Neuronal stem cell (in vitro differentiated cells): ENCODE results near the gene SERTAD2.

Experiments
- DNase-seq: peaks from one replicate; pipeline ENCODE4 v3.0.0-alpha.2; 2013; ENCODE audit warnings: low spot score
- H2AFZ ChIP-seq: one replicate; pipeline ENCODE4 v1.6.1; 2013; ENCODE audit warnings: mild to moderate bottlenecking, low read length, inconsistent platforms
- H2AK5ac ChIP-seq: 2 replicates; pipeline ENCODE4 v1.6.1; 2013; ENCODE audit warnings: low read depth, mild to moderate bottlenecking, inconsistent platforms, low read length, moderate library complexity, mixed read lengths
- H2BK120ac ChIP-seq: 2 replicates; pipeline ENCODE4 v1.6.1; 2013; ENCODE audit warnings: low read depth, mild to moderate bottlenecking, inconsistent platforms, low read length, moderate library complexity, mixed read lengths
- H2BK12ac ChIP-seq: one replicate; pipeline ENCODE4 v1.6.1; 2013; ENCODE audit warnings: low read length, inconsistent platforms
- H2BK15ac ChIP-seq: 2 replicates; pipeline ENCODE4 v1.6.1; 2013; ENCODE audit warnings: mild to moderate bottlenecking, low read length, inconsistent platforms, mixed read lengths
- H2BK5ac ChIP-seq: one replicate; pipeline ENCODE4 v1.6.1; 2013; ENCODE audit warnings: inconsistent platforms, mild to moderate bottlenecking, low read length, moderate library complexity
- H3K14ac ChIP-seq: one replicate; pipeline ENCODE4 v1.6.1; 2013; ENCODE audit warnings: low read length, inconsistent platforms
- H3K18ac ChIP-seq: 2 replicates; pipeline ENCODE4 v1.6.1; 2013; ENCODE audit warnings: low read length, inconsistent platforms
- H3K23ac ChIP-seq: 2 replicates; pipeline ENCODE4 v1.6.1; 2013; ENCODE audit warnings: low read depth, mild to moderate bottlenecking, mixed read lengths, low read length, inconsistent platforms; ENCODE audit not compliant: poor library complexity
- H3K27ac ChIP-seq: replicated peaks from 3 replicates; pipeline ENCODE4 v1.5.1; 2013; ENCODE audit warnings: low read length, inconsistent platforms
- H3K27me3 ChIP-seq, 3 experiments: 2 replicates each; pipeline ENCODE4 v1.6.1; 2013; ENCODE audit warnings: low read length in 3 of 3, mild to moderate bottlenecking in 2 of 3, inconsistent platforms in 1 of 3, low read depth in 1 of 3, mixed read lengths in 1 of 3, moderate library complexity in 1 of 3; ENCODE audit not compliant: control insufficient read depth in 3 of 3, insufficient read depth in 3 of 3
- H3K36me3 ChIP-seq, 2 donors: replicated peaks in 1 of 2; 2 replicates each; pipeline ENCODE4 v1.6.1; 2013; ENCODE audit warnings: low read length in 2 of 2; ENCODE audit not compliant: control insufficient read depth in 2 of 2, insufficient read depth in 2 of 2
- H3K4ac ChIP-seq: 2 replicates; pipeline ENCODE4 v1.6.1; 2013; ENCODE audit warnings: inconsistent platforms, mild to moderate bottlenecking, low read length, moderate library complexity
- H3K4me1 ChIP-seq, 2 donors: 1 replicate in 1 of 2; 2 replicates in 1 of 2; pipeline ENCODE4 v1.6.1; 2013; ENCODE audit warnings: low read length in 2 of 2, low read depth in 1 of 2; ENCODE audit not compliant: control insufficient read depth in 2 of 2, insufficient read depth in 1 of 2
- H3K4me2 ChIP-seq: one replicate; pipeline ENCODE4 v1.6.1; 2013; ENCODE audit warnings: mild to moderate bottlenecking, low read length, inconsistent platforms; ENCODE audit not compliant: insufficient read depth, poor library complexity, severe bottlenecking
- H3K4me3 ChIP-seq, 2 donors: 2 replicates each; pipeline ENCODE4 v1.5.1; 2013; ENCODE audit warnings: low read length in 2 of 2, mild to moderate bottlenecking in 2 of 2, inconsistent platforms in 1 of 2, moderate library complexity in 1 of 2
- H3K79me1 ChIP-seq: one replicate; pipeline ENCODE4 v1.6.1; 2013; ENCODE audit warnings: low read depth, mild to moderate bottlenecking, inconsistent platforms, low read length, moderate library complexity
- H3K9ac ChIP-seq: one replicate; pipeline ENCODE4 v1.6.1; 2013; ENCODE audit warnings: mild to moderate bottlenecking, low read depth, low read length, inconsistent platforms; ENCODE audit not compliant: poor library complexity
- H3K9me3 ChIP-seq, 2 donors: replicated peaks in 1 of 2; 2 replicates each; pipeline versions ENCODE3 to v1.6.1; 2013; ENCODE audit warnings: low read length in 2 of 2, mild to moderate bottlenecking in 2 of 2, inconsistent platforms in 1 of 2, low read depth in 1 of 2, mixed read lengths in 1 of 2, moderate library complexity in 1 of 2; ENCODE audit not compliant: control insufficient read depth in 2 of 2, insufficient read depth in 1 of 2
- H4K8ac ChIP-seq: one replicate; pipeline ENCODE4 v1.6.1; 2013; ENCODE audit warnings: low read depth, mild to moderate bottlenecking, inconsistent platforms, low read length, moderate library complexity
- H4K91ac ChIP-seq: one replicate; pipeline ENCODE4 v1.6.1; 2013; ENCODE audit warnings: low read length, low read depth, mild to moderate bottlenecking, inconsistent platforms; ENCODE audit not compliant: poor library complexity
- whole genome bisulfite sequencing, 2 donors: extraction: QIAGEN DNeasy Blood & Tissue Kit; methylation state at CpG; one replicate each; pipeline ENCODE4 v1.1.7; 2013; ENCODE audit warnings: missing lambda C conversion rate in 2 of 2, mixed read lengths in 1 of 2; ENCODE audit not compliant: insufficient read length in 2 of 2, insufficient replicate concordance in 1 of 2; ENCODE audit errors: extremely low coverage in 2 of 2; 5-methylcytosine and 5-hydroxymethylcytosine counted together

SERTAD2 gene

DNA sequence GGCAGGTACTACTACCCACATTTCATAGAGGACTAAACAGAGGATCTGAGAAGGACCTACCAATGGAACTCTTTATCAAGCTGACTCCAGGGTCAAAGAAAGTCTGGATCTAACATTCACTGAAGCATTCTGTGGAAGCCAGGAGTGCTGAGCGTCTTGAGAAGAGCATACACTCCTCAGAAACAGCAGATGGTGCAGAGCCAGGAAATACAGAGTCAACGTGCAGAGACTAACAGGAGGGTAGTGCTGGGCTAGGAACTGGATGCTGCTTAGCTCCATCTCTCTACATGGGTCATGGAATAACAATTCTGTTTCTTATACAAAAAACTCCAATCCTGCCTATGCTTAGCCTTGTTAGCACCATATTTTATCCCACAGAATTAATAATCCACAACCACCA, 5.5 kb upstream of the SERTAD2 start:
- Histone ChIP-seq H4K8ac (no peak overlapping the region), H2AFZ (no peak overlapping the region), H3K23ac (no peak overlapping the region), H3K4me1 (peaks cover 0 to 8% of the 10 kb centered on the region in 2 donors), H2BK5ac (no peak overlapping the region), H2AK5ac (no peak overlapping the region), H3K4me2 (no peak overlapping the region), H3K4ac (no peak overlapping the region), H3K79me1 (no peaks in the 10 kb centered on the region), H3K36me3 (no peaks in the 10 kb centered on the region), H3K18ac (no peak overlapping the region), H2BK12ac (no peak overlapping the region), H4K91ac (no peak overlapping the region), H3K9me3 (no peaks in the 10 kb centered on the region), H3K14ac (no peak overlapping the region), H2BK15ac (no peak overlapping the region), H2BK120ac (no peak overlapping the region), H3K27me3 (no peaks in the 10 kb centered on the region), H3K9ac (no peak overlapping the region), H3K4me3 (no peak overlapping the region), H3K27ac (no peak overlapping the region)
- no peak for DNase-seq
- WGBS, 2 donors = no CpG with 5 or more reads among the region's 2 CpGs

DNA sequence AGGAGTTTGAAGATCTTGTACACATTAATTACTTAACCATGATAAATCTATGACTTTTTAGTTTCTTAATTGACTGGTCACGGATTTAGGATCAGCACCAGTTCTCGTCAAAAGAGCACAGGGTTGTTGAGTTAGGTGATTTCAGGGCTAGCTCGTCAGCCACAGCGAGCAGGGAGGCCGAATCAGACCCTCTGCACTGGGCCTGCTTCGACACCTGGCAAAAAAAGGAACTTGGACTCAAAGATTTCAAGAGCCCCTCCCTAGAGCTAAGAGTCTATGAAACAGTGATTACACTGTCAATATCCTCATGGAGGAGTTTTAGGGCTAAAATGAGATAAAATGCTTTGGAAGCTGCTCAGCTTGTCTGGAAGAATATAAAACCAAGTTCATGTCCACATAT, 4.6 kb upstream of the SERTAD2 start:
- Histone ChIP-seq H2BK12ac (no peak overlapping the region), H3K27me3 (no peaks in the 10 kb centered on the region), H3K9me3 (no peaks in the 10 kb centered on the region), H4K8ac (no peak overlapping the region), H4K91ac (no peak overlapping the region), H3K27ac (no peak overlapping the region), H3K4ac (no peak overlapping the region), H2BK120ac (no peak overlapping the region), H3K4me2 (no peak overlapping the region), H2AK5ac (no peak overlapping the region), H3K4me3 (no peak overlapping the region), H3K23ac (no peak overlapping the region), H3K9ac (no peak overlapping the region), H3K18ac (no peak overlapping the region), H2BK15ac (no peak overlapping the region), H3K14ac (no peak overlapping the region), H2BK5ac (no peak overlapping the region), H3K36me3 (no peaks in the 10 kb centered on the region), H3K79me1 (no peaks in the 10 kb centered on the region), H3K4me1 (peaks cover 0 to 8% of the 10 kb centered on the region in 2 donors), H2AFZ (no peak overlapping the region)
- DNase-seq = no peak
- no CpG with 5 or more reads among the region's 6 CpGs for WGBS, 2 donors

DNA sequence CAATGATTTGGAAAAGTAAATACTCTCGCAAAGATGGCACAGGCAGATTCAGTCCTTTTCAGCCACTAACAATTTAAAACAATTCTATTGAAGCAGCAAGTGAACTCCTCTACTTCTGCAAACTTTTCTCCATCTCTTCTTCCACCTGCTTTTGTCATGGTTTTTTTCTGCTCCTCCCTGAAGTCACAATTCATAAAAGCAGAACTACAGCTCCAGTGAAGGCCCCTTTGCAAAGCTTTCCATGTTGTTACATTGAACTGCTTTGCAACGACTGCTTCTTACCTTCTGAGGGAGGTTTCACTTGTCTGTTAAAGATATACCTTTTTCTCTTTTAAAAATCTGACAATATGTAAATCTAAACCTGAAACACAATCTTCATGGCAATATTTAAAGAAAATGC, 3.7 kb upstream of the SERTAD2 start:
- Histone ChIP-seq H3K27ac (no peak overlapping the region), H2AK5ac (no peak overlapping the region), H3K4me2 (no peak overlapping the region), H3K18ac (no peak overlapping the region), H3K27me3 (no peaks in the 10 kb centered on the region), H3K79me1 (no peaks in the 10 kb centered on the region), H2BK120ac (no peak overlapping the region), H3K4ac (no peak overlapping the region), H4K8ac (no peak overlapping the region), H2BK5ac (no peak overlapping the region), H2AFZ (no peak overlapping the region), H4K91ac (no peak overlapping the region), H3K4me1 (peaks cover 0 to 8% of the 10 kb centered on the region in 2 donors), H3K14ac (no peak overlapping the region), H3K9ac (no peak overlapping the region), H3K9me3 (no peaks in the 10 kb centered on the region), H3K23ac (no peak overlapping the region), H3K36me3 (no peaks in the 10 kb centered on the region), H2BK12ac (no peak overlapping the region), H2BK15ac (no peak overlapping the region), H3K4me3 (no peak overlapping the region)
- no CpG with 5 or more reads among the region's 2 CpGs for WGBS, 2 donors
- no peak for DNase-seq

GRCh38 chr2:64656379-64656778, 2.7 kb upstream of the SERTAD2 start:
- no peak overlapping the region for H2BK12ac ChIP-seq
- H3K18ac ChIP-seq = no peak overlapping the region
- H4K91ac ChIP-seq = no peak overlapping the region
- WGBS, 2 donors = no CpG with 5 or more reads among the region's 2 CpGs
- H3K23ac ChIP-seq = no peak overlapping the region
- H3K79me1 ChIP-seq = no peaks in the 10 kb centered on the region
- H3K9me3 ChIP-seq = no peaks in the 10 kb centered on the region
- no peak overlapping the region for H4K8ac ChIP-seq
- H3K4me1 ChIP-seq = peaks cover 3 to 17% of the 10 kb centered on the region in 2 donors
- H2BK120ac ChIP-seq = no peak overlapping the region
- no peak overlapping the region for H3K9ac ChIP-seq
- no peak overlapping the region for H2BK5ac ChIP-seq
- no peaks in the 10 kb centered on the region for H3K36me3 ChIP-seq
- H3K14ac ChIP-seq = no peak overlapping the region
- no peak for DNase-seq
- H2BK15ac ChIP-seq = no peak overlapping the region
- no peak overlapping the region for H2AFZ ChIP-seq
- no peaks in the 10 kb centered on the region for H3K27me3 ChIP-seq
- no peak overlapping the region for H3K4ac ChIP-seq
- H3K27ac ChIP-seq = no peak overlapping the region
- no peak overlapping the region for H3K4me3 ChIP-seq
- H2AK5ac ChIP-seq = no peak overlapping the region
- no peak overlapping the region for H3K4me2 ChIP-seq
